HG03025 (cell line): ENCODE results near the gene ARAP1.

Source experiments
- ATAC-seq: cut with Tn5 transposase; IDR thresholded peaks from one replicate; pipeline ENCODE4 v1.9.1; 2021; ENCODE audit warnings: mild to moderate bottlenecking, moderate library complexity; ENCODE audit not compliant: unreplicated experiment, low FRiP score

The ARAP1 gene

DNA sequence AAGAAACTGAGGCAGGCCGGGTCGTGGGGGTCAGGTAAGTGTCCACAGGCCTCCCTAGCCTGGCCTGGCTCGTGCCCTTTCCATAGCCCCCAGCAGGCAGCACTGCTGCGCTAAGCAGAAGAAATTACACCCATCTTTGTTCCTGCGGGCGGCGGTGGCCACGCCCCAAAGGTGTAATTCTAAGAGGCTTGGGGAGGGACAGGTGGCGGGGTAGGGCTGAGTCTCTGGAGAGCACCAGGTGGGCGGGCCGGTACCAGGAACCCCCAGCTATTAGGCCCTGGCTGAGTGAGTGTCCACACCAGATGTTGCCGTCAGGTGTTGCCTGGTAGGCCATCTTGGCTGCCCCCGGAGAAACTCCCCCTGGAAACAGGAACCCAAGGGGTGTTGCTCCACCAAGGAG is 12.3 kb upstream of the ARAP1 start:
- ATAC-seq: no peak

GRCh38 chr11:72763823-72764222 is 11.6 kb upstream of the ARAP1 start:
- no peak for ATAC-seq

- ATAC-seq: no peak
Observed at GRCh38 chr11:72762641-72763304, 10.6 kb upstream of the ARAP1 start.

- no peak for ATAC-seq
Observed at GRCh38 chr11:72760539-72761405, 8.6 kb upstream of the ARAP1 start.

DNA sequence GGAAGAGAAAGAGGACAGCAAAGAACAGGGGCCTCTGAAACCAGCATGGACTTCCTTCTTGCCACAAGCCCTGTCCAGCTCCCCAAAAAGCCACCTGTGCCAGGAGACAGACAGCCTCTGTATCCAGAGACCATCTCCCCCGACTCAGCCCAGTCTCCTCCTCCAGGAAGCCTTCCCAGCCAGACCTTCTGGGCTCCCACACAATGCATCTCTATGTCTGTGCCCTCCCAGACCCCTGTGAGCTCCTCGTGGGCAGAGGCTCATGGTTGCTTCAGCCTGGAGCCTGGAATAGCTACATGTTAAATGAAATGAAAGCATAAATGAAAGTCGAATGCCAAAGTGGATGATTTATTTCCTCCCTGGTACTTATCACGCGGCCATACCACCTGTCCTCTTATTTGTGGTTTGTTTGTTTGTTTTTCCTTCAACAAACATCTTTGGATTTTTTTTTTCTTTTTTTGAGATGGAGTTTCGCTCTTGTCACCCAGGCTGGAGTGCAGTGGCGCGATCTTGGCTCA is 7.3 kb upstream of the ARAP1 start:
- no peak for ATAC-seq

DNA sequence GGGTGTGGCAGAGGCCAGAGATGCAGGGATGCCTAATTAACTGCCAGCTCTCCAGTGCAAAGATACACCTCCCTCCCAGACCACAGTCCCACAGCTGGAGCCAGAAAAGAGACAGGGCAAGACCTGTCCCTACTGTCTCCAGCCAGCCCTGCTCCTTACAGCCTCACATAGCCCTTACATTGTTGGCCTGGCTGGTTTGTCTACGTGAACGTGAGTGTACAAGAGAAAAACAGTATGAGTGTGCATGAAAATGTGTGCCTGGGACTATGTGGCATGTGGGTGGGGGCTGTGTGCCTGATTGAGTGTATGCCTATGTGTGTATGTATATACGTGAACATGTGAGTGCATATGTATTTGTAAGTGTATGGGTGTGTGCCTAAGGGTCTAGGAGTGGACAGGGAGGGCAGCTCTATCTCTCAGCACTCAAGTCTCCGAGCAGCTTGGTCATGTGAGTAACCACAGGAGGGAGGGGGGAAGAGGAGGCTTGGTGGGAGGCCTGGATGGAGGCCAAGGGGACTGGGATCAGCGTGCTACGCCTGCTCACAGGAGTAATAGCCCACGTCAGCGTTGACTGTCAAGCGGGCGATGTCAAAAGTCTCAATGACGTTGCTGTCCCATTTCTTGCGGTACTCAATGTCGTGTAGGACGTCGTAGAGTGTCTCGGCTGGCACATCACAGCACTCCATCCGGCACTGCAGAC is 6.6 kb upstream of the ARAP1 start:
- no peak for ATAC-seq

- no peak for ATAC-seq
Observed at GRCh38 chr11:72758304-72758689, 6.1 kb upstream of the ARAP1 start.

GRCh38 chr11:72755713-72756285 is 3.6 kb upstream of the ARAP1 start:
- no peak for ATAC-seq

DNA sequence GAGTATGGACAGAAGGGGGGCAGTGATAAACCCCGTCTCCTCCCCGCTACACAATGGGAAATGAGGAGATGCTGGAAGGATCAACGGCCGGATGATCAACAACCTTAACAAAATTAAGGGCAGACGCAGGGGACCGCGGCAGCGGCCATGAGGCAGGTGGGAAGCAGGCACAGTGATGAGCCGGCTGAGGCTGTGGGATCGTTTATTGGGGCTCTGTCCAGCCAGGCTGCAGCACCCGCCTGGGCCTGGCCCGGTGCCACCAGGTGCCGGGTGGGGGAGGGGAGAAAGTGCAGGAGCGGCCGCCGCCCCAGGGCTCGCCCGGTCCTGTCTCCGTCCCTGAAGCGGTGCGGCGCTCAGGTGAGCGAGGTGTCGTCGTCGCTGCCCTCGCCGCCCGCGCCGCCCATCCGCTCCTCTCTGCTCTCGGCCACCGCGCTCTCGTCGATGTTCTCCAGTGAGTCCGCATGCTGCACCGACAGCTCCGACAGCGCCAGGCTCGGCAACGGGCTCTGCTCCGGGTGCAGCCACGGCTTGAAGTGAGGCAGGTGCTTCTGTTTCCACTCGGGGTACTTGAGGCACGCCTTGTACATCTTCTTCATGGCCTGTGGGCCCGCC is 2.4 kb upstream of the ARAP1 start:
- no peak for ATAC-seq

GRCh38 chr11:72754149-72754543 is 1.9 kb upstream of the ARAP1 start:
- no peak for ATAC-seq

GRCh38 chr11:72753341-72754148 is 1.3 kb upstream of the ARAP1 start:
- ATAC-seq: no peak

DNA sequence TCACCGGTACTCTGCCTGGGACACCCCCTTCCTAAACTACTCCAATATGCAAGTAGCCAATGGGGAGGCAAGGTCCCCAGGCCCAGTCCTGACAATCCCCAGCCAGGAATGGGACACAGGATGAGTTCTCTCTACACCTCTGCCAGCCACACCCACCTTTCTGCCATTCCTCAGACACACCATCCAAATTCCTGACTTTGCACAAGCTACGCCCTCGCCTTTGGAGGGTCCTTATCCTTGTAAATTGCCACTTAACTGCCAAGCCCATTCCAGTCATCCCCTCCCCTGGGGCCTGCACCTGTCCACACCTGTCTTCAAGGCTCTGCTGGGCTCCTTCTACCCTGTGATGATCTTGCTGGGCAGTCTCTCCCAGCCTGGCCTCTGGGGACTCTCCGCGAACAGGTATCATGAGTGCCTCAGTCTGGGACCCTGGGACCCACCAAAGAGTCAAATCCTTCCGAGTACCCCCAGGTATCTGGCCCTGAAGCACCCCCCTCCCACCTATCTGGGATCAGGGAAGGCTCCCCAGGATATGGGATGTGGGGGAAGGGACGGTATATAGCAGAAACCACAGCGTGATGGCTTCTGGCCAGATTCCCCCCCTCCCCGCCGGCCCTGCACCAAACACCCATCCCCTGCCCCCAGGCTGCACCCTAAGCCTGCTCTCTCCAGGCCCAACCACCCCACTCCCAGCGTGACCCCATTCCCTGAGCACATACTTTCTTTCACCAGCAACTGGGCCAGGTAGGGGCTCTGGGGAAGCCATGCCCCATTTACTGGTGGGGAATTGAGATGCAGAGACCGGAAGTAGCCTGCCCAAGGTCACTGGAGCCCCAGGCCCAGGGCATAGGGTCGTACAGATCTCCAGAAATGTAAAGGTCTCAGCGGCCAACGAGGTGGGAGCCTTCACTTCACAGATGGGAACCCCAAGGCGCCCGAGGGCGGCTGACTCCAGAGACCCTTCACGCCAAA is 806 bp downstream of the ARAP1 start:
- no peak for ATAC-seq

GRCh38 chr11:72750556-72751115 is 1.6 kb downstream of the ARAP1 start:
- ATAC-seq: no peak

DNA sequence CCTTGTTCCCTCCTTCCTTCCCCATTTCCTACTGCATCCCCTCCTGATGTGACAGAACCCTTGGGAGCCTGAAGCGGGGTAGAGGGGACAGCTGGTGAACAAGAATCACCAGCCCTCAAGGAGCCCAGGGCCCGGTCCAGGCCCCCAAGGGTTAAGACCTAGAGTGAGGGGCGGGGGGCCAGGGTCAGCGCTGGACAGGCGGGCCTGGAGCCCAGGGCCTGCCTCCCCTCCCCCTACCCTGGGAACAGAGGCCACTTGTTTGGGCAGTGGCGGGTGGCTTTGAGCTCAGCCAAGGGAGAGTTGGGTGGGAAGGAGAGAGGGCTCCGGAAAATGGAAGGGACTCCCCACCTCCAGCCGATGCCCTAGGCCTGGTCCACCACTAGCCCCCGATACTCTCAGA is 2.1 kb downstream of the ARAP1 start:
- ATAC-seq: no peak

- no peak for ATAC-seq
Observed at GRCh38 chr11:72747289-72747855, 4.8 kb downstream of the ARAP1 start.

DNA sequence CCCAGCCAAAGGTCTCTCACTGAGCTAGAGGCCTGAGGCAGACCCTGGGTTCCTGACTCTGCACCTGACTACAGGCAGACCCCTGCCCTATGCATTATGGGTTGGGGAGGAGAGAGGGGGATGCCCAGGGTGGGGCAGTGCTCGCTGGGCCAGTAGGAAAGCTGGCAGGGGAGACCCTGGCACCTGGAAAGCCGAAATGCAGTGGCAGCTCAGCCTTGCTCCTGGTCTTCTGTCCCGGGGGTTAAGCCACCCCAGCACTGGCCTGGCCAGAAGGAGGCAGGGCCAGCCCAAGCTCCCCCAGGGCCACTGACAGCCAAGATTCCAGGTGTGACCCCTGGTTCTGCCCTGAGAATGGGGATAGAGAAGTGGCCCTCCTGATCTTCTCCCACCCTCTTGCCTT is 5.4 kb downstream of the ARAP1 start:
- ATAC-seq: no peak

- no peak for ATAC-seq
Observed at GRCh38 chr11:72745925-72746550, 6.2 kb downstream of the ARAP1 start.
